C4-2B (cell line): Measurements from ENCODE around the gene ELMO3.

ENCODE experiments used
- H3K27ac ChIP-seq: fragments of 450-650 bp; 2 replicates; pipeline ENCODE4 v1.5.1; 2017
- CTCF ChIP-seq: fragments of 450-650 bp; conservative IDR thresholded peaks from 2 replicates; pipeline ENCODE4 v1.5.1; 2017; ENCODE audit warnings: mild to moderate bottlenecking
- ZFX ChIP-seq: fragments of 450-650 bp; IDR thresholded peaks from 2 replicates; pipeline ENCODE4 v1.6.1; 2017

The ELMO3 gene

GRCh38 chr16:67166110-67166547 is 32.8 kb upstream of the ELMO3 start:
- H3K27ac ChIP-seq, result no peak overlapping the region
- TF ChIP-seq CTCF, result no peak
- TF ChIP-seq ZFX, result no peak

- TF ChIP-seq CTCF (no peak), ZFX (no peak)
Observed at GRCh38 chr16:67166598-67167168, 32.2 kb upstream of the ELMO3 start.

GRCh38 chr16:67167588-67167987 is 31.3 kb upstream of the ELMO3 start:
- no peak for TF ChIP-seq CTCF
- no peak overlapping the region for H3K27ac ChIP-seq

More at GRCh38 chr16:67166598-67167168, 32.2 kb upstream of the ELMO3 start:
- H3K27ac ChIP-seq, result no peak overlapping the region

- TF ChIP-seq CTCF, result no peak
- no peak for TF ChIP-seq ZFX
- H3K27ac ChIP-seq, result no peak overlapping the region
Observed at GRCh38 chr16:67169011-67169451, 29.9 kb upstream of the ELMO3 start.

- TF ChIP-seq CTCF (no peak; the same call in 1 of the 2 replicates), ZFX (no peak)
- no peak overlapping the region for H3K27ac ChIP-seq
Observed at GRCh38 chr16:67169642-67170167, 29.2 kb upstream of the ELMO3 start.

- no peak within 1 kb of the TSS for H3K27ac ChIP-seq
- no peak for TF ChIP-seq ZFX
- TF ChIP-seq CTCF, result no peak
Observed at GRCh38 chr16:67170168-67170948, 28.6 kb upstream of the ELMO3 start, which contains the start of gene NOL3. NOL3 (plus strand) TSS chr16:67170538.
